K562 (cell line): Measurements from ENCODE around the gene ACTA2. TPM values are rescaled to one million over a fixed set of nuclear protein-coding genes. Genes with fewer than 3 reads are reported as not detected.

ENCODE experiments used
- ZBTB26 ChIP-seq: fragments of 450-650 bp; formaldehyde crosslinking; IDR thresholded peaks from 2 replicates; pipeline ENCODE4 v1.4.0; 2022; ENCODE audit warnings: missing genetic modification characterization
- ZBTB40 ChIP-seq, 2 experiments: fragments of 450-650 bp in 1 of 2; sonication (generic) in 1 of 2; formaldehyde crosslinking in 1 of 2; IDR thresholded peaks; 2 replicates each; pipeline versions ENCODE4 v1.7.1 to v1.9.0; 2016 to 2022; ENCODE audit warnings: inconsistent platforms in 1 of 2, mild to moderate bottlenecking in 1 of 2, missing genetic modification reagents in 1 of 2
- polyA plus RNA-seq, 8 experiments: library from polyadenylated mRNA; depleted of rRNA in 4 of 8; stranded (reverse) in 5 of 8; unstranded in 3 of 8; fragments of >200 nt; fragmentation: Nextera tagmentation in 2 of 8; fragmentation: Illumina TruSeq in 1 of 8; extraction: Ambion mirVana in 2 of 8; extraction: Trizol in 1 of 8; gene quantifications; 2 replicates each; pipeline versions ENCODE4 v1.2.1 to v1.2.3, GENCODE V29; 2011 to 2014; ENCODE audit warnings: inconsistent platforms in 1 of 8, missing spikeins in 1 of 8
- total RNA-seq, 7 experiments: library from RNA; depleted of rRNA in 6 of 7; stranded (reverse); fragments of >200 nt in 6 of 7; fragmentation: Illumina TruSeq in 2 of 7; extraction: Trizol in 2 of 7; gene quantifications; 2 replicates each; pipeline versions ENCODE4 v1.2.1 to v1.2.3, GENCODE V29; 2011 to 2021; ENCODE audit warnings: low replicate concordance in 1 of 7
- TF ChIP-seq, protein P1 (sequence below): fragments of 200-600 bp; sonication (generic); IDR thresholded peaks from one replicate; pipeline ENCODE4 v1.6.1; 2012; ENCODE audit warnings: mild to moderate bottlenecking, low read depth, low read length, inconsistent platforms
- TF ChIP-seq, protein P2 (sequence below): fragments of 250-450 bp; sonication (Bioruptor Pico); IDR thresholded peaks from 2 replicates; pipeline ENCODE4 v1.8.0; 2021; ENCODE audit warnings: borderline replicate concordance, mild to moderate bottlenecking, moderate library complexity; ENCODE audit not compliant: poor library complexity, severe bottlenecking

ACTA2 gene
- total and polyA plus RNA-seq, 9 of the 15 experiments (the other 6 are each of a cell fraction or from before 2014, with no cell fraction given), result 0.15 to 1.0 (median 0.38) TPM; not detected in 3

GRCh38 chr10:88964360-88964759, 11.8 kb upstream of the ACTA2 start (continued):
- TF ChIP-seq, protein P1, sequence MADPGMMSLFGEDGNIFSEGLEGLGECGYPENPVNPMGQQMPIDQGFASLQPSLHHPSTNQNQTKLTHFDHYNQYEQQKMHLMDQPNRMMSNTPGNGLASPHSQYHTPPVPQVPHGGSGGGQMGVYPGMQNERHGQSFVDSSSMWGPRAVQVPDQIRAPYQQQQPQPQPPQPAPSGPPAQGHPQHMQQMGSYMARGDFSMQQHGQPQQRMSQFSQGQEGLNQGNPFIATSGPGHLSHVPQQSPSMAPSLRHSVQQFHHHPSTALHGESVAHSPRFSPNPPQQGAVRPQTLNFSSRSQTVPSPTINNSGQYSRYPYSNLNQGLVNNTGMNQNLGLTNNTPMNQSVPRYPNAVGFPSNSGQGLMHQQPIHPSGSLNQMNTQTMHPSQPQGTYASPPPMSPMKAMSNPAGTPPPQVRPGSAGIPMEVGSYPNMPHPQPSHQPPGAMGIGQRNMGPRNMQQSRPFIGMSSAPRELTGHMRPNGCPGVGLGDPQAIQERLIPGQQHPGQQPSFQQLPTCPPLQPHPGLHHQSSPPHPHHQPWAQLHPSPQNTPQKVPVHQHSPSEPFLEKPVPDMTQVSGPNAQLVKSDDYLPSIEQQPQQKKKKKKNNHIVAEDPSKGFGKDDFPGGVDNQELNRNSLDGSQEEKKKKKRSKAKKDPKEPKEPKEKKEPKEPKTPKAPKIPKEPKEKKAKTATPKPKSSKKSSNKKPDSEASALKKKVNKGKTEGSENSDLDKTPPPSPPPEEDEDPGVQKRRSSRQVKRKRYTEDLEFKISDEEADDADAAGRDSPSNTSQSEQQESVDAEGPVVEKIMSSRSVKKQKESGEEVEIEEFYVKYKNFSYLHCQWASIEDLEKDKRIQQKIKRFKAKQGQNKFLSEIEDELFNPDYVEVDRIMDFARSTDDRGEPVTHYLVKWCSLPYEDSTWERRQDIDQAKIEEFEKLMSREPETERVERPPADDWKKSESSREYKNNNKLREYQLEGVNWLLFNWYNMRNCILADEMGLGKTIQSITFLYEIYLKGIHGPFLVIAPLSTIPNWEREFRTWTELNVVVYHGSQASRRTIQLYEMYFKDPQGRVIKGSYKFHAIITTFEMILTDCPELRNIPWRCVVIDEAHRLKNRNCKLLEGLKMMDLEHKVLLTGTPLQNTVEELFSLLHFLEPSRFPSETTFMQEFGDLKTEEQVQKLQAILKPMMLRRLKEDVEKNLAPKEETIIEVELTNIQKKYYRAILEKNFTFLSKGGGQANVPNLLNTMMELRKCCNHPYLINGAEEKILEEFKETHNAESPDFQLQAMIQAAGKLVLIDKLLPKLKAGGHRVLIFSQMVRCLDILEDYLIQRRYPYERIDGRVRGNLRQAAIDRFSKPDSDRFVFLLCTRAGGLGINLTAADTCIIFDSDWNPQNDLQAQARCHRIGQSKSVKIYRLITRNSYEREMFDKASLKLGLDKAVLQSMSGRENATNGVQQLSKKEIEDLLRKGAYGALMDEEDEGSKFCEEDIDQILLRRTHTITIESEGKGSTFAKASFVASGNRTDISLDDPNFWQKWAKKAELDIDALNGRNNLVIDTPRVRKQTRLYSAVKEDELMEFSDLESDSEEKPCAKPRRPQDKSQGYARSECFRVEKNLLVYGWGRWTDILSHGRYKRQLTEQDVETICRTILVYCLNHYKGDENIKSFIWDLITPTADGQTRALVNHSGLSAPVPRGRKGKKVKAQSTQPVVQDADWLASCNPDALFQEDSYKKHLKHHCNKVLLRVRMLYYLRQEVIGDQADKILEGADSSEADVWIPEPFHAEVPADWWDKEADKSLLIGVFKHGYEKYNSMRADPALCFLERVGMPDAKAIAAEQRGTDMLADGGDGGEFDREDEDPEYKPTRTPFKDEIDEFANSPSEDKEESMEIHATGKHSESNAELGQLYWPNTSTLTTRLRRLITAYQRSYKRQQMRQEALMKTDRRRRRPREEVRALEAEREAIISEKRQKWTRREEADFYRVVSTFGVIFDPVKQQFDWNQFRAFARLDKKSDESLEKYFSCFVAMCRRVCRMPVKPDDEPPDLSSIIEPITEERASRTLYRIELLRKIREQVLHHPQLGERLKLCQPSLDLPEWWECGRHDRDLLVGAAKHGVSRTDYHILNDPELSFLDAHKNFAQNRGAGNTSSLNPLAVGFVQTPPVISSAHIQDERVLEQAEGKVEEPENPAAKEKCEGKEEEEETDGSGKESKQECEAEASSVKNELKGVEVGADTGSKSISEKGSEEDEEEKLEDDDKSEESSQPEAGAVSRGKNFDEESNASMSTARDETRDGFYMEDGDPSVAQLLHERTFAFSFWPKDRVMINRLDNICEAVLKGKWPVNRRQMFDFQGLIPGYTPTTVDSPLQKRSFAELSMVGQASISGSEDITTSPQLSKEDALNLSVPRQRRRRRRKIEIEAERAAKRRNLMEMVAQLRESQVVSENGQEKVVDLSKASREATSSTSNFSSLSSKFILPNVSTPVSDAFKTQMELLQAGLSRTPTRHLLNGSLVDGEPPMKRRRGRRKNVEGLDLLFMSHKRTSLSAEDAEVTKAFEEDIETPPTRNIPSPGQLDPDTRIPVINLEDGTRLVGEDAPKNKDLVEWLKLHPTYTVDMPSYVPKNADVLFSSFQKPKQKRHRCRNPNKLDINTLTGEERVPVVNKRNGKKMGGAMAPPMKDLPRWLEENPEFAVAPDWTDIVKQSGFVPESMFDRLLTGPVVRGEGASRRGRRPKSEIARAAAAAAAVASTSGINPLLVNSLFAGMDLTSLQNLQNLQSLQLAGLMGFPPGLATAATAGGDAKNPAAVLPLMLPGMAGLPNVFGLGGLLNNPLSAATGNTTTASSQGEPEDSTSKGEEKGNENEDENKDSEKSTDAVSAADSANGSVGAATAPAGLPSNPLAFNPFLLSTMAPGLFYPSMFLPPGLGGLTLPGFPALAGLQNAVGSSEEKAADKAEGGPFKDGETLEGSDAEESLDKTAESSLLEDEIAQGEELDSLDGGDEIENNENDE, result no peak
- TF ChIP-seq ZBTB40 (IDR thresholded peaks at IDR 0.05) (no peak), ZBTB40 (CRISPR knock-in tag; IDR thresholded peaks at IDR 0.05) (no peak), ZBTB26 (no peak)
- TF ChIP-seq, protein P2, sequence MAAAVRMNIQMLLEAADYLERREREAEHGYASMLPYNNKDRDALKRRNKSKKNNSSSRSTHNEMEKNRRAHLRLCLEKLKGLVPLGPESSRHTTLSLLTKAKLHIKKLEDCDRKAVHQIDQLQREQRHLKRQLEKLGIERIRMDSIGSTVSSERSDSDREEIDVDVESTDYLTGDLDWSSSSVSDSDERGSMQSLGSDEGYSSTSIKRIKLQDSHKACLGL (CRISPR knock-in tag), result no peak
